GM20431 (cell line): ENCODE measurements around the gene ARHGAP44.

ENCODE experiments used
- in situ Hi-C: fragments of 300-500 bp; cut with MseI, MboI; formaldehyde crosslinking; loops from one replicate; pipeline ENCODE4 v1.15.0; 2020; ENCODE audit warnings: low sequenced_read_pairs; ENCODE audit not compliant: unreplicated experiment

The ARHGAP44 gene

GRCh38 chr17:13004336-13004735 is 215.0 kb downstream of the ARHGAP44 start:
- in situ Hi-C loops = loop anchor here (25.0 kb wide), 2 partner anchors 742 to 842 kb away; no protein-coding TSS in a partner anchor

- in situ Hi-C loops = loop anchor here (25.0 kb wide), 2 partner anchors 743 to 843 kb away; no protein-coding TSS in a partner anchor
These were observed 216.2 kb downstream of the ARHGAP44 start for GRCh38 chr17:13005530-13005929.

GRCh38 chr17:13008461-13008860 is 219.2 kb downstream of the ARHGAP44 start:
- in situ Hi-C loops = loop anchor here (25.0 kb wide), 2 partner anchors 746 to 846 kb away; no protein-coding TSS in a partner anchor

- in situ Hi-C loops = loop anchor here (25.0 kb wide), 2 partner anchors 749 to 849 kb away; no protein-coding TSS in a partner anchor
These were observed 221.7 kb downstream of the ARHGAP44 start for GRCh38 chr17:13010959-13011358.

GRCh38 chr17:13014801-13015200 is 225.5 kb downstream of the ARHGAP44 start:
- in situ Hi-C loops = loop anchor here (25.0 kb wide), 2 partner anchors 752 to 852 kb away; no protein-coding TSS in a partner anchor

- in situ Hi-C loops = loop anchor here (25.0 kb wide), 2 partner anchors 755 to 855 kb away; no protein-coding TSS in a partner anchor
These were observed 227.8 kb downstream of the ARHGAP44 start for GRCh38 chr17:13016881-13017654.

- in situ Hi-C loops = loop anchor here (25.0 kb wide), 2 partner anchors 756 to 856 kb away; no protein-coding TSS in a partner anchor
These were observed 228.6 kb downstream of the ARHGAP44 start, which contains the start of gene ELAC2 for GRCh38 chr17:13017655-13018459. TSS of gene ELAC2 (minus strand) at chr17:13018027. CDS start at chr17:13017947, 80 bp downstream.

GRCh38 chr17:13024016-13024415 is 234.7 kb downstream of the ARHGAP44 start:
- in situ Hi-C loops = loop anchor here (25.0 kb wide), 2 partner anchors 762 to 862 kb away; no protein-coding TSS in a partner anchor

GRCh38 chr17:13024526-13025257 is 235.4 kb downstream of the ARHGAP44 start:
- in situ Hi-C loops = loop anchor here (25.0 kb wide), 2 partner anchors 762 to 862 kb away; no protein-coding TSS in a partner anchor

GRCh38 chr17:13025258-13025627 is 235.9 kb downstream of the ARHGAP44 start:
- in situ Hi-C loops = no loop called here

- in situ Hi-C loops = no loop called here
These were observed 236.4 kb downstream of the ARHGAP44 start for GRCh38 chr17:13025687-13026086.

GRCh38 chr17:13027246-13027645 is 237.9 kb downstream of the ARHGAP44 start:
- in situ Hi-C loops = no loop called here

- in situ Hi-C loops = no loop called here
These were observed 240.0 kb downstream of the ARHGAP44 start for GRCh38 chr17:13029340-13029739.

- in situ Hi-C loops = no loop called here
These were observed 240.8 kb downstream of the ARHGAP44 start for GRCh38 chr17:13030056-13030455.

GRCh38 chr17:13030459-13031300 is 241.4 kb downstream of the ARHGAP44 start:
- in situ Hi-C loops = no loop called here

- in situ Hi-C loops = no loop called here
These were observed 242.5 kb downstream of the ARHGAP44 start for GRCh38 chr17:13031718-13032350.

- in situ Hi-C loops = no loop called here
These were observed 246.1 kb downstream of the ARHGAP44 start for GRCh38 chr17:13035420-13035819.

- in situ Hi-C loops = no loop called here
These were observed 247.5 kb downstream of the ARHGAP44 start for GRCh38 chr17:13036751-13037150.
